ENCODE measurements around the gene WDPCP. TPM values are rescaled to one million over a fixed set of nuclear protein-coding genes. Genes with fewer than 3 reads are reported as not detected.

Gene WDPCP
- total and polyA plus RNA-seq, 2 of the 13 experiments (the other 11 are each of a cell fraction or from before 2014, with no cell fraction given), result 2.9 to 5.2 TPM

DNA sequence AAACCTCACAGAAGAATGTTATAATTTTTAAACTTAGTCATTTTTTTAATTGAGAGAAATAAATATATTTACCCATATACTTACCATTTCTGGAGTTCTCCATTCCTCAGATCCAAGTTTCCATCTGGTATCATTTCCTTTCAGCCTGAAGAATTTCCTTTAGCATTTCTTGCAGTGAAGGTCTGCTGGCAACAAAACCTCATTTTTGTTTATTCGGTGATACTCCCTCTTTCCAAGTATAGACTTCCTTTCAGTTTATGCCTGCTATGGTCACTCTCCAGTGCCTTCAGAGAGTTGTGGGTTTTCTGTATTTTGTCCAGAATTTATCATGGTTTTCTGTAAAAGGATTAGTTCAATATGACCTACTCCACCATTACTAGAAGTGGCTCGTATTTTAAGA, 17.0 kb downstream of the WDPCP start:
- ATAC-seq (no peak), FAIRE-seq (no peak), DNase-seq (ENCODE audit: low spot score) (no peak)
- Histone ChIP-seq H3K4me2 (ENCODE audit: low read depth, low read length) (no peak overlapping the region), H2AFZ (ENCODE audit: low read length) (no peak overlapping the region), H3K27ac (ENCODE audit: extremely low read length, insufficient read depth, low read length) (no peak overlapping the region), H3K79me2 (ENCODE audit: insufficient read depth, low read length) (no peaks in the 10 kb centered on the region), H3K36me3 (replicated peaks in 1 of 2; ENCODE audit: control insufficient read depth in 1 of 2, insufficient read depth in 2 of 2, low read length in 2 of 2) (no peaks in the 10 kb centered on the region), H4K20me1 (ENCODE audit: insufficient read depth, low read length) (no peaks in the 10 kb centered on the region), H3K9me3 (ENCODE audit: low read length) (peaks cover 13% of the 10 kb centered on the region; the same call in 1 of the 2 replicates), H3K9ac (ENCODE audit: insufficient read depth, low read depth, low read length) (no peak overlapping the region), H3K4me1 (ENCODE audit: insufficient read depth, low read length) (peaks cover 7% of the 10 kb centered on the region; the same call in 1 of the 2 replicates), H3K27me3 (ENCODE audit: control insufficient read depth in 1 of 2, insufficient read depth in 2 of 2, low read length in 2 of 2) (no peaks in the 10 kb centered on the region), H3K4me3 (replicated peaks in 1 of 3; ENCODE audit: insufficient read depth in 1 of 3, low read depth in 2 of 3, low read length in 3 of 3) (no peak overlapping the region)
- TF ChIP-seq ZNF788 (CRISPR knock-in tag; IDR thresholded peaks at IDR 0.05; ENCODE audit: borderline replicate concordance) (no peak), ZNF605 (CRISPR knock-in tag; IDR thresholded peaks at IDR 0.05) (no peak), IRX3 (CRISPR knock-in tag; IDR thresholded peaks at IDR 0.05; ENCODE audit: borderline replicate concordance, low read depth) (no peak), REL (CRISPR knock-in tag; conservative IDR thresholded peaks at IDR 0.05) (no peak), ATRX (CRISPR knock-in tag; IDR thresholded peaks at IDR 0.05; ENCODE audit: borderline replicate concordance) (no peak)
- TF ChIP-seq, protein P1, sequence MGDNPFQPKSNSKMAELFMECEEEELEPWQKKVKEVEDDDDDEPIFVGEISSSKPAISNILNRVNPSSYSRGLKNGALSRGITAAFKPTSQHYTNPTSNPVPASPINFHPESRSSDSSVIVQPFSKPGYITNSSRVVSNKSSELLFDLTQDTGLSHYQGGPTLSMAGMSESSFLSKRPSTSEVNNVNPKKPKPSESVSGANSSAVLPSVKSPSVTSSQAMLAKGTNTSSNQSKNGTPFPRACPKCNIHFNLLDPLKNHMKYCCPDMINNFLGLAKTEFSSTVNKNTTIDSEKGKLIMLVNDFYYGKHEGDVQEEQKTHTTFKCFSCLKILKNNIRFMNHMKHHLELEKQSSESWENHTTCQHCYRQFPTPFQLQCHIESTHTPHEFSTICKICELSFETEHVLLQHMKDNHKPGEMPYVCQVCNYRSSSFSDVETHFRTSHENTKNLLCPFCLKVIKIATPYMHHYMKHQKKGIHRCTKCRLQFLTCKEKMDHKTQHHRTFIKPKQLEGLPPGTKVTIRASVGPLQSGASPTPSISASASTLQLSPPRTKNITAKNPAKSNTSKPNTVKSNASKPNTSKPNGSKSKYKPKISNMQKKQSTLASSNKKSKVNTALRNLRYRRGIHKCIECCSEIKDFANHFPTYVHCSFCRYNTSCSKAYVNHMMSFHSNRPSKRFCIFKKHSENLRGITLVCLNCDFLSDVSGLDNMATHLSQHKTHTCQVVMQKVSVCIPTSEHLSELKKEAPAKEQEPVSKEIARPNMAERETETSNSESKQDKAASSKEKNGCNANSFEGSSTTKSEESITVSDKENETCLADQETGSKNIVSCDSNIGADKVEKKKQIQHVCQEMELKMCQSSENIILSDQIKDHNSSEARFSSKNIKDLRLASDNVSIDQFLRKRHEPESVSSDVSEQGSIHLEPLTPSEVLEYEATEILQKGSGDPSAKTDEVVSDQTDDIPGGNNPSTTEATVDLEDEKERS (CRISPR knock-in tag; IDR thresholded peaks at IDR 0.05), result no peak
- POLR2A ChIA-PET, result no interaction called here
- CTCF ChIA-PET (ENCODE audit: low intra/inter-chr PET ratio, low total read pairs), result no interaction called here
- intact Hi-C loops (cut with micrococcal nuclease; ENCODE audit: unreplicated experiment), result no loop called here
- 93% methylated on average over 2 of the region's 2 CpGs for WGBS (ENCODE audit: low lambda C conversion rate)
- no TSS peak for BruUV-seq (replicated peaks)
- in situ Hi-C loops (cut with HindIII; ENCODE audit: extremely low pct_ligation_motif_present, low pct_unique_long_range_greater_than_20kb), result no loop called here

Data from HepG2 (cell line).